ENCODE results near the gene TPD52L1. TPM values are rescaled to one million over a fixed set of nuclear protein-coding genes. Genes with fewer than 3 reads are reported as not detected.

Gene TPD52L1
- total RNA-seq, 2 experiments from 2014 or later: 0.89 to 1.4 TPM

GRCh38 chr6:125164696-125165095 lies 11.1 kb downstream of the TPD52L1 start:
- CTCF ChIA-PET: no interaction called here
- ATAC-seq (no peak), DNase-seq (no peak)
- peaks cover 11% of the 10 kb centered on the region for H3K27me3 Mint-ChIP-seq
- H3K9me3 Mint-ChIP-seq (ENCODE audit: low read depth): no peaks in the 10 kb centered on the region
- no peak overlapping the region for H3K4me3 Mint-ChIP-seq
- no peaks in the 10 kb centered on the region for H3K36me3 Mint-ChIP-seq (ENCODE audit: low read depth)
- no peaks in the 10 kb centered on the region for H3K4me1 Mint-ChIP-seq
- POLR2A ChIA-PET: no interaction called here
- intact Hi-C loops (cut with DNase I, micrococcal nuclease): no loop called here
- no peak overlapping the region for H3K27ac Mint-ChIP-seq

- Mint-ChIP-seq H3K27ac (no peak overlapping the region), H3K4me3 (no peak overlapping the region), H3K9me3 (ENCODE audit: low read depth) (no peaks in the 10 kb centered on the region), H3K4me1 (no peaks in the 10 kb centered on the region), H3K36me3 (ENCODE audit: low read depth) (no peaks in the 10 kb centered on the region), H3K27me3 (peaks cover 14% of the 10 kb centered on the region)
- ATAC-seq (no peak), DNase-seq (no peak)
- POLR2A ChIA-PET: no interaction called here
- intact Hi-C loops (cut with DNase I, micrococcal nuclease): no loop called here
- CTCF ChIA-PET: interaction anchor here (1.1 to 1.8 kb wide), 2 partner anchors 11 to 12 kb away, joined by 5 to 6 read pairs; partner anchors contain the start of gene TPD52L1
Observed at GRCh38 chr6:125165256-125165655, 11.7 kb downstream of the TPD52L1 start.

DNA sequence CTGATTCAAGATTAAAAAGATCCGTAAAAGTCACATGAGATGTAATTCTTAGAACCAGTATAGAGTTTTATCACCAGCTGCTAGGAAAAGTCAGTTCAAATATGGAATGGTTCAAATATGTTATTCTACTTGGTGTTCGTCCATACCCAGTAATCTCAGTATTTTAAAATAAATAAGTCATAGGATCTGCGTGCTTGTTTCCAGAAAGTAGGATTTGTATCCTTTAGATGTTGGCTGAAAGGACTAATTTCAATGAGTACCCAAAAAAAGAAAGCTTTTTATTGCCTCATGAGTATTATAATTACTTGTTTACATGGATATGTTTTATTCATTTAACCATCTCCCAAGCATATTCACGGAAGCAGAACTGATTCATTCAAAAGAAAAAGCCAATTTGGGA lies 12.2 kb downstream of the TPD52L1 start:
- Mint-ChIP-seq H3K27me3 (peaks cover 14% of the 10 kb centered on the region), H3K36me3 (ENCODE audit: low read depth) (no peaks in the 10 kb centered on the region), H3K27ac (no peak overlapping the region), H3K9me3 (ENCODE audit: low read depth) (no peaks in the 10 kb centered on the region), H3K4me3 (no peak overlapping the region), H3K4me1 (no peaks in the 10 kb centered on the region)
- POLR2A ChIA-PET: no interaction called here
- CTCF ChIA-PET: interaction anchor here (1.1 to 1.8 kb wide), 2 partner anchors 11 to 12 kb away, joined by 5 to 6 read pairs; partner anchors contain the start of gene TPD52L1
- ATAC-seq: no peak
- DNase-seq: no peak
- intact Hi-C loops (cut with DNase I, micrococcal nuclease): no loop called here

- Mint-ChIP-seq H3K27ac (no peak overlapping the region), H3K4me3 (no peak overlapping the region), H3K4me1 (no peaks in the 10 kb centered on the region), H3K9me3 (ENCODE audit: low read depth) (no peaks in the 10 kb centered on the region), H3K27me3 (peaks cover 14% of the 10 kb centered on the region), H3K36me3 (ENCODE audit: low read depth) (no peaks in the 10 kb centered on the region)
- ATAC-seq (no peak), DNase-seq (no peak)
- POLR2A ChIA-PET: no interaction called here
- intact Hi-C loops (cut with DNase I, micrococcal nuclease): no loop called here
- CTCF ChIA-PET: interaction anchor here (1.8 kb wide), 1 partner anchor 13 kb away, joined by 6 read pairs; the partner anchor contains the start of gene TPD52L1
Observed at GRCh38 chr6:125166711-125167110, 13.1 kb downstream of the TPD52L1 start.

GRCh38 chr6:125167579-125167978 lies 14.0 kb downstream of the TPD52L1 start:
- POLR2A ChIA-PET: no interaction called here
- Mint-ChIP-seq H3K27me3 (peaks cover 16% of the 10 kb centered on the region), H3K36me3 (ENCODE audit: low read depth) (no peaks in the 10 kb centered on the region), H3K9me3 (ENCODE audit: low read depth) (no peaks in the 10 kb centered on the region), H3K4me3 (no peak overlapping the region), H3K4me1 (no peaks in the 10 kb centered on the region), H3K27ac (no peak overlapping the region)
- CTCF ChIA-PET: no interaction called here
- DNase-seq (no peak), ATAC-seq (no peak)
- intact Hi-C loops (cut with DNase I, micrococcal nuclease): no loop called here

GRCh38 chr6:125169058-125169457 lies 15.5 kb downstream of the TPD52L1 start:
- POLR2A ChIA-PET: no interaction called here
- Mint-ChIP-seq H3K27me3 (peaks cover 12% of the 10 kb centered on the region), H3K4me1 (no peaks in the 10 kb centered on the region), H3K27ac (no peak overlapping the region), H3K4me3 (no peak overlapping the region), H3K9me3 (ENCODE audit: low read depth) (no peaks in the 10 kb centered on the region), H3K36me3 (ENCODE audit: low read depth) (no peaks in the 10 kb centered on the region)
- no peak for ATAC-seq
- CTCF ChIA-PET: no interaction called here
- intact Hi-C loops (cut with DNase I, micrococcal nuclease): no loop called here
- no peak for DNase-seq

GRCh38 chr6:125169522-125169921 lies 15.9 kb downstream of the TPD52L1 start:
- POLR2A ChIA-PET: no interaction called here
- intact Hi-C loops (cut with DNase I, micrococcal nuclease): no loop called here
- no peak overlapping the region for H3K4me3 Mint-ChIP-seq
- peaks cover 12% of the 10 kb centered on the region for H3K27me3 Mint-ChIP-seq
- no peak overlapping the region for H3K27ac Mint-ChIP-seq
- CTCF ChIA-PET: no interaction called here
- H3K36me3 Mint-ChIP-seq (ENCODE audit: low read depth): no peaks in the 10 kb centered on the region
- H3K4me1 Mint-ChIP-seq: no peaks in the 10 kb centered on the region
- no peaks in the 10 kb centered on the region for H3K9me3 Mint-ChIP-seq (ENCODE audit: low read depth)
- DNase-seq: no peak
- no peak for ATAC-seq

- no peaks in the 10 kb centered on the region for H3K4me1 Mint-ChIP-seq
- CTCF ChIA-PET: interaction anchor here (0.9 kb wide), 1 partner anchor 18 kb away, joined by 3 read pairs; no protein-coding TSS in a partner anchor
- DNase-seq (no peak), ATAC-seq (no peak)
- H3K36me3 Mint-ChIP-seq (ENCODE audit: low read depth): no peaks in the 10 kb centered on the region
- H3K27ac Mint-ChIP-seq: no peak overlapping the region
- no peak overlapping the region for H3K4me3 Mint-ChIP-seq
- H3K9me3 Mint-ChIP-seq (ENCODE audit: low read depth): no peaks in the 10 kb centered on the region
- intact Hi-C loops (cut with DNase I, micrococcal nuclease): no loop called here
- POLR2A ChIA-PET: no interaction called here
- H3K27me3 Mint-ChIP-seq: peaks cover 12% of the 10 kb centered on the region
Observed at GRCh38 chr6:125170376-125170775, 16.8 kb downstream of the TPD52L1 start.

GRCh38 chr6:125173341-125174095 lies 19.9 kb downstream of the TPD52L1 start:
- CTCF ChIA-PET: no interaction called here
- POLR2A ChIA-PET: no interaction called here
- Mint-ChIP-seq H3K9me3 (ENCODE audit: low read depth) (no peaks in the 10 kb centered on the region), H3K4me3 (no peak overlapping the region), H3K36me3 (ENCODE audit: low read depth) (no peaks in the 10 kb centered on the region), H3K27ac (no peak overlapping the region), H3K4me1 (no peaks in the 10 kb centered on the region), H3K27me3 (peaks cover 18% of the 10 kb centered on the region)
- no peak for DNase-seq
- intact Hi-C loops (cut with DNase I, micrococcal nuclease): no loop called here
- ATAC-seq: no peak

DNA sequence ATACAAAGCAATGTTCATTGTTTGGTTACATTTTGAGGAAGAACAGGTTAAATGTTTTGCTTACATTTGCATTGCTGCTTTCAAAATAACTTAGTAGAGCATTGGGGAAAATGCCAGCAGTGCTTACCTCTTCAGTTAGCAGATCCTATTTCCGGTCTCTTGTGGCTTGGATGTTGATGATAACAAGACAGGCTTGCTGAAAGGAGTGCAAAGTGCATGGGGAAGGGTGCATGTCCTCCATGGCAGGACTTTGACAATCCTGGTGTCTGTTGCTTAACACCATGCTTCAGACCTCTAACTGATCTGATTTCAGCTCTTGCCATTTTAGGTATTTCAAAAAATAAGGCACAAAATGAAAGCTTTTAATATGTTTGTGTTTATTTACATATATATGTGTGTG lies 21.1 kb downstream of the TPD52L1 start:
- H3K27ac Mint-ChIP-seq: no peak overlapping the region
- ATAC-seq: no peak
- H3K27me3 Mint-ChIP-seq: peaks cover 13% of the 10 kb centered on the region
- CTCF ChIA-PET: interaction anchor here (0.5 to 2.4 kb wide), 3 partner anchors 18 to 1560 kb away, joined by 3 to 9 read pairs (median 3); partner anchors contain the start of gene TPD52L1
- no peak overlapping the region for H3K4me3 Mint-ChIP-seq
- POLR2A ChIA-PET: no interaction called here
- no peaks in the 10 kb centered on the region for H3K36me3 Mint-ChIP-seq (ENCODE audit: low read depth)
- no peak for DNase-seq
- intact Hi-C loops (cut with DNase I, micrococcal nuclease): no loop called here
- H3K4me1 Mint-ChIP-seq: no peaks in the 10 kb centered on the region
- no peaks in the 10 kb centered on the region for H3K9me3 Mint-ChIP-seq (ENCODE audit: low read depth)

- H3K4me3 Mint-ChIP-seq: no peak overlapping the region
- DNase-seq (no peak), ATAC-seq (no peak)
- ChIA-PET POLR2A (no interaction called here), CTCF (interaction anchor here (0.8 to 2.4 kb wide), 4 partner anchors 17 to 25 kb away, joined by 3 to 9 read pairs (median 3); no protein-coding TSS in a partner anchor)
- H3K9me3 Mint-ChIP-seq (ENCODE audit: low read depth): no peaks in the 10 kb centered on the region
- H3K36me3 Mint-ChIP-seq (ENCODE audit: low read depth): no peaks in the 10 kb centered on the region
- H3K27ac Mint-ChIP-seq: no peak overlapping the region
- intact Hi-C loops (cut with DNase I, micrococcal nuclease): no loop called here
- H3K4me1 Mint-ChIP-seq: no peaks in the 10 kb centered on the region
- H3K27me3 Mint-ChIP-seq: peaks cover 10% of the 10 kb centered on the region
Observed at GRCh38 chr6:125175466-125176048, 22.0 kb downstream of the TPD52L1 start.

Data from activated CD4-positive, alpha-beta T cell treated with anti-CD3 and anti-CD28 coated beads for 36 hours (primary cell).